ENCODE results near the gene DDX4. TPM values are rescaled to one million over a fixed set of nuclear protein-coding genes. Genes with fewer than 3 reads are reported as not detected.
"Not testable (repeated sequence)": the region's sequence is repeated elsewhere in the genome, so short reads cannot be mapped to it uniquely, and the experiment has no call there.

Gene DDX4
- total RNA-seq: under 1 TPM in 1 of 4 donors, not detected in 3; 0.21 TPM

- Histone ChIP-seq H3K27me3 (no peaks in the 10 kb centered on the region), H3K4me1 (no peaks in the 10 kb centered on the region), H3K9me3 (no peaks in the 10 kb centered on the region), H3K4me3 (no peak within 1 kb of the TSS), H3K36me3 (no peaks in the 10 kb centered on the region), H3K27ac (no peak within 1 kb of the TSS)
- DNase-seq (ENCODE audit: low spot score in 2 of 2): no peak
- TF ChIP-seq CTCF (IDR thresholded peaks at IDR 0.05) (no peak), EP300 (IDR thresholded peaks at IDR 0.05) (no peak), POLR2A (IDR thresholded peaks at IDR 0.05) (no peak)
- 95 to 97% methylated on average over 31 of the region's 31 CpGs for WGBS, 2 donors
Observed at GRCh38 chr5:55737793-55738192, at the start of gene DDX4. DDX4 (plus strand) TSS chr5:55738061; CDS start chr5:55738964, 903 bp downstream.

GRCh38 chr5:55691265-55692105 is 46.4 kb upstream of the DDX4 start:
- TF ChIP-seq CTCF (IDR thresholded peaks at IDR 0.05): peak; percentile 57 to 83 (median 70)
- TF ChIP-seq POLR2A (IDR thresholded peaks at IDR 0.05): no peak
- TF ChIP-seq EP300 (IDR thresholded peaks at IDR 0.05): peak in 1 of 2 donors; percentile 34
- DNase-seq (ENCODE audit: low spot score in 2 of 2): no peak
- WGBS, 2 donors: 30 to 34% methylated on average over 2 of the region's 2 CpGs
- Histone ChIP-seq H3K36me3 (no peaks in the 10 kb centered on the region), H3K27me3 (no peaks in the 10 kb centered on the region), H3K9me3 (no peaks in the 10 kb centered on the region), H3K4me3 (peak overlapping the region in 1 of 4 donors; percentile 21), H3K27ac (peak overlapping the region in 3 of 4 donors; percentile 20 to 78 (median 49)), H3K4me1 (peaks cover 0 to 26% (median 9%) of the 10 kb centered on the region in 4 donors)

GRCh38 chr5:55692106-55692417 is 45.8 kb upstream of the DDX4 start:
- Histone ChIP-seq H3K4me1 (peaks cover 0 to 26% (median 9%) of the 10 kb centered on the region in 4 donors), H3K4me3 (no peak overlapping the region), H3K9me3 (no peaks in the 10 kb centered on the region), H3K27ac (peak overlapping the region in 1 of 4 donors; percentile 78), H3K27me3 (no peaks in the 10 kb centered on the region), H3K36me3 (peaks cover 0 to 5% (median 0%) of the 10 kb centered on the region in 3 donors)
- no peak for DNase-seq (ENCODE audit: low spot score in 2 of 2)
- TF ChIP-seq EP300 (IDR thresholded peaks at IDR 0.05): no peak
- TF ChIP-seq POLR2A (IDR thresholded peaks at IDR 0.05): no peak
- TF ChIP-seq CTCF (IDR thresholded peaks at IDR 0.05): no peak
- 81 to 82% methylated on average over 2 of the region's 2 CpGs for WGBS, 2 donors

GRCh38 chr5:55692509-55692908 is 45.4 kb upstream of the DDX4 start:
- 39 to 50% methylated on average over 1 of the region's 1 CpG for WGBS, 2 donors
- H3K9me3 ChIP-seq: no peaks in the 10 kb centered on the region
- peak overlapping the region in 1 of 4 donors; percentile 2 for H3K27ac ChIP-seq
- H3K4me3 ChIP-seq: no peak overlapping the region
- no peak for DNase-seq (ENCODE audit: low spot score in 2 of 2)
- peaks cover 0 to 26% (median 9%) of the 10 kb centered on the region in 4 donors for H3K4me1 ChIP-seq
- H3K27me3 ChIP-seq: no peaks in the 10 kb centered on the region
- TF ChIP-seq CTCF (IDR thresholded peaks at IDR 0.05) (no peak), EP300 (IDR thresholded peaks at IDR 0.05) (no peak), POLR2A (IDR thresholded peaks at IDR 0.05) (no peak)
- peaks cover 0 to 9% (median 0%) of the 10 kb centered on the region in 3 donors for H3K36me3 ChIP-seq

GRCh38 chr5:55694152-55694830 is 43.6 kb upstream of the DDX4 start:
- Histone ChIP-seq H3K4me1 (peaks cover 0 to 26% (median 9%) of the 10 kb centered on the region in 4 donors), H3K27ac (no peak overlapping the region), H3K27me3 (no peaks in the 10 kb centered on the region), H3K9me3 (no peaks in the 10 kb centered on the region), H3K36me3 (peaks cover 0 to 11% (median 0%) of the 10 kb centered on the region in 3 donors), H3K4me3 (no peak overlapping the region)
- TF ChIP-seq CTCF (IDR thresholded peaks at IDR 0.05): peak; percentile 19 to 55 (median 39)
- TF ChIP-seq EP300 (IDR thresholded peaks at IDR 0.05): no peak
- 68 to 70% methylated on average over 3 of the region's 3 CpGs for WGBS, 2 donors
- DNase-seq (ENCODE audit: low spot score in 2 of 2): no peak

GRCh38 chr5:55696704-55697103 is 41.2 kb upstream of the DDX4 start:
- H3K4me1 ChIP-seq; DNase-seq (ENCODE audit: low spot score in 2 of 2); H3K4me3 ChIP-seq; H3K27me3 ChIP-seq; H3K27ac ChIP-seq; H3K9me3 ChIP-seq: not testable (repeated sequence)
- WGBS, 2 donors: 98% methylated on average over 27 of the region's 31 CpGs; no CpG with 5 or more reads in 1 of the 2 donors
- H3K36me3 ChIP-seq: peaks cover 0 to 11% (median 0%) of the 10 kb centered on the region in 3 donors

Measured in tibial nerve (tissue), 4 donors.